Muscle of leg (tissue), 11 donors: ENCODE data around the gene CRTAC1. TPM values are rescaled to one million over a fixed set of nuclear protein-coding genes. Genes with fewer than 3 reads are reported as not detected.
"Not testable (repeated sequence)": the region's sequence is repeated elsewhere in the genome, so short reads cannot be mapped to it uniquely, and the experiment has no call there.

Source experiments
- DNase-seq: peaks from one replicate; pipeline ENCODE4 v3.0.0; 2013
- H3K27ac ChIP-seq: one replicate; pipeline ENCODE4 v1.5.1; 2013; ENCODE audit warnings: mild to moderate bottlenecking, low read length, control low read depth
- H3K27me3 ChIP-seq: one replicate; pipeline ENCODE4 v1.6.1; 2013; ENCODE audit warnings: low read length; ENCODE audit not compliant: control insufficient read depth, insufficient read depth
- H3K36me3 ChIP-seq: one replicate; pipeline ENCODE4 v1.6.1; 2013; ENCODE audit warnings: low read length; ENCODE audit not compliant: control insufficient read depth, insufficient read depth
- H3K4me1 ChIP-seq: one replicate; pipeline ENCODE4 v1.6.1; 2013; ENCODE audit warnings: low read length; ENCODE audit not compliant: control insufficient read depth, insufficient read depth
- H3K4me3 ChIP-seq: one replicate; pipeline ENCODE4 v1.5.1; 2013; ENCODE audit warnings: low read length, control low read depth
- H3K9me3 ChIP-seq: replicated peaks from 2 replicates; pipeline ENCODE4 v1.6.1; 2013; ENCODE audit warnings: low read depth, low read length; ENCODE audit not compliant: control insufficient read depth
- WGBS: methylation state at CpG from one replicate; pipeline ENCODE4 v1.1.5; 2013; ENCODE audit warnings: missing lambda C conversion rate; ENCODE audit not compliant: insufficient coverage; 5-methylcytosine and 5-hydroxymethylcytosine counted together
- polyA plus RNA-seq, 8 donors: library from polyadenylated mRNA; unstranded; fragments of 120-200 nt; gene quantifications; one replicate each; pipeline versions ENCODE4 v1.2.1 to v1.2.3, GENCODE V29; 2013; ENCODE audit warnings: inconsistent platforms in 1 of 8, low replicate concordance in 1 of 8; ENCODE audit not compliant: insufficient read length in 8 of 8, insufficient read depth in 1 of 8
- total RNA-seq: library from RNA; stranded (reverse); fragments of 120-200 nt; gene quantifications from one replicate; pipeline ENCODE4 v1.2.4, GENCODE V29; 2013

Gene CRTAC1
- total and polyA plus RNA-seq, 9 donors = 0.15 to 1.3 (median 0.54) TPM

GRCh38 chr10:97849103-97849686, 181.2 kb downstream of the CRTAC1 start:
- no peak for DNase-seq
- Histone ChIP-seq H3K27ac (no peak overlapping the region), H3K9me3 (no peaks in the 10 kb centered on the region), H3K4me3 (peak overlapping the region; percentile 15), H3K36me3 (no peaks in the 10 kb centered on the region), H3K27me3 (peaks cover 47% of the 10 kb centered on the region), H3K4me1 (peaks cover 8% of the 10 kb centered on the region)
- WGBS = 10% methylated on average over 15 of the region's 16 CpGs

DNA sequence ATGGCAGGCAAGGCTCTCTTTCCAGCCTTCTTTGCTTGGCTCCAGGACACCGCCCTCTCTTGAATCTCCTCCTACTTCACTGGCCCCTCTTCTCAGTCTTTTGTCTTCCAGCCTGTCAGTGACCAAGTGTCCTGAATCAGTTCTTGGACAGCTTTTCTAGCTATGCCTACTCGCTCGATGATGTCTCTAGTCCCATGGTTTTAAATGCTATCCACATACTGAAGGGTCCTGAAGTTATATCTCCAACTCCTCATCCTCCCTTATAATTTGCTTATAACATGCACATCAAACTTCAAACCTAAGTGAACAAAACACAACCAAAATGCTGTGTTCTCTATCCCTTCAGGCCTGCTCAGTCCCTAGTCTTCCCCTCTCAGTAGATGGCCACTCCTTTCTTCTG, 185.7 kb downstream of the CRTAC1 start:
- no peak overlapping the region for H3K4me3 ChIP-seq
- WGBS = 86% methylated on average over 3 of the region's 3 CpGs
- H3K9me3 ChIP-seq = no peaks in the 10 kb centered on the region
- peaks cover 21% of the 10 kb centered on the region for H3K27me3 ChIP-seq
- no peak for DNase-seq
- no peak overlapping the region for H3K27ac ChIP-seq
- H3K4me1 ChIP-seq = peaks cover 6% of the 10 kb centered on the region
- no peaks in the 10 kb centered on the region for H3K36me3 ChIP-seq

GRCh38 chr10:97843972-97844371, 186.4 kb downstream of the CRTAC1 start:
- DNase-seq, H3K4me3 ChIP-seq, H3K9me3 ChIP-seq, H3K4me1 ChIP-seq, H3K36me3 ChIP-seq, H3K27ac ChIP-seq: not testable (repeated sequence)
- 75% methylated on average over 1 of the region's 2 CpGs for WGBS
- H3K27me3 ChIP-seq = peaks cover 14% of the 10 kb centered on the region

DNA sequence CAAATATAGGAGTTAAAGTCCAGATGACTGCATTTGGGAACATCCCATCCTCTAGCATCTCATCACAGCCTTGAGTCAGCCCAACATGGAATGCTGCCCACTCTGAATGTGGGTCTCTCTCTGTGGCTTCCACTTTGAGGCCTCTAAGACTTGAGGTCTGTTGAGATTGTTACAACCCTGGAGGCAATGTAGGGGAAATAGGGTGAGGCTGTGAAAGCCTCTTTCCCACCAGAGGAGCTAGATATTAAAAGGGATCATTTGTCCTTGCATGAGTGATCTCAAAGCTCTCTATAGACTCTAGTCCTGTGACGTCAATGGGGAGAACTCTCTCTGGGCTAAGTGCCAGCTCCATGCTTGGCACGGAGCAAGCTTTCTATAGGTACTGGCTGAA, 187.1 kb downstream of the CRTAC1 start:
- H3K4me3 ChIP-seq = no peak overlapping the region
- no peaks in the 10 kb centered on the region for H3K9me3 ChIP-seq
- H3K36me3 ChIP-seq = no peaks in the 10 kb centered on the region
- no peak overlapping the region for H3K27ac ChIP-seq
- DNase-seq = no peak
- WGBS = 50% methylated on average over 1 of the region's 2 CpGs
- peaks cover 9% of the 10 kb centered on the region for H3K27me3 ChIP-seq
- peaks cover 4% of the 10 kb centered on the region for H3K4me1 ChIP-seq

DNA sequence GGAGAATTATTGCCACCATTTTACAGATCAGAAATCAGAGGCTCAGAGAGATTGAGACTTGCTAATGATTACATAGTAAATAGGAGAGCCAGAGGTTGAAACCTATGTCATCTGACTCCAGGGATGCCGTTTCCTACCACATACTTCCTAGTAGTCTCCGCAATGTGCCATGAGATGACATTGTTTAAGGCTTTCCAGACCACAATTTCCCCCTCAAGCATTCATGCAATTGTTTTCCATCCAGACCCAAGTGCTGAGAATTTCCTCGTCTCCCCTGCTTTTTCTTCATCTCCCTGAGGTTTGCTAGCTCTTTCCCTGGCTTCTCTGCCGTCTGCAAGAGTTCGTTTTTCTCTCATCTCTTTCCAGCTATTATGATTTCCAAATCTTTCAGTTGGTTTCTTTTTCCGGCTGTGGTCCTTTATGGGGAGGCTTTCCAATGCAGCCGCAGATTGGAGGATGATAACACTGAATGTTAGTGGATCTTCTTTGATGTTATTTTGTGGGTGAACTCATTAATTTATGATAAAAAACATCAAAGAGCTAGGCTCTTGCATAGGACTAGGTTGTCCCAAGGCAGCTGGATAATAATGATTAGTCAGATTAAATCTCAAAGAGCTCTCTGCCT, 187.7 kb downstream of the CRTAC1 start:
- no peak overlapping the region for H3K4me3 ChIP-seq
- no peak for DNase-seq
- no peaks in the 10 kb centered on the region for H3K9me3 ChIP-seq
- no peaks in the 10 kb centered on the region for H3K36me3 ChIP-seq
- WGBS = 47% methylated on average over 3 of the region's 7 CpGs
- peaks cover 9% of the 10 kb centered on the region for H3K27me3 ChIP-seq
- H3K4me1 ChIP-seq = peaks cover 4% of the 10 kb centered on the region
- H3K27ac ChIP-seq = no peak overlapping the region

GRCh38 chr10:97842114-97842513, 188.3 kb downstream of the CRTAC1 start:
- not testable (repeated sequence) for H3K27ac ChIP-seq, H3K4me3 ChIP-seq, H3K27me3 ChIP-seq, DNase-seq, H3K4me1 ChIP-seq, H3K9me3 ChIP-seq, H3K36me3 ChIP-seq
- WGBS = no CpG with 5 or more reads among the region's 3 CpGs

DNA sequence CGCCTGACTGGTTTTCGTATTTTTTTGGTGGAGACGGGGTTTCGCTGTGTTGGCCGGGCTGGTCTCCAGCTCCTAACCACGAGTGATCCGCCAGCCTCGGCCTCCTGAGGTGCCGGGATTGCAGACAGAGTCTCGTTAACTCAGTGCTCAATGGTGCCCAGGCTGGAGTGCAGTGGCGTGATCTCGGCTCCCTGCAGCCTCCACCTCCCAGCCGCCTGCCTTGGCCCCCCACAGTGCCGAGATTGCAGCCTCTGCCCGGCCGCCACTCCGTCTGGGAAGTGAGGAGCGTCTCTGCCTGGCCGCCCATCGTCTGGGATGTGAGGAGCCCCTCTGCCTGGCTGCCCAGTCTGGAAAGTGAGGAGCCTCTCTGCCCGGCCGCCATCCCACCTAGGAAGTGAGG, 189.3 kb downstream of the CRTAC1 start:
- H3K4me3 ChIP-seq, H3K4me1 ChIP-seq, DNase-seq, H3K9me3 ChIP-seq, H3K36me3 ChIP-seq, H3K27me3 ChIP-seq, H3K27ac ChIP-seq: not testable (repeated sequence)
- WGBS = 89% methylated on average over 7 of the region's 22 CpGs

DNA sequence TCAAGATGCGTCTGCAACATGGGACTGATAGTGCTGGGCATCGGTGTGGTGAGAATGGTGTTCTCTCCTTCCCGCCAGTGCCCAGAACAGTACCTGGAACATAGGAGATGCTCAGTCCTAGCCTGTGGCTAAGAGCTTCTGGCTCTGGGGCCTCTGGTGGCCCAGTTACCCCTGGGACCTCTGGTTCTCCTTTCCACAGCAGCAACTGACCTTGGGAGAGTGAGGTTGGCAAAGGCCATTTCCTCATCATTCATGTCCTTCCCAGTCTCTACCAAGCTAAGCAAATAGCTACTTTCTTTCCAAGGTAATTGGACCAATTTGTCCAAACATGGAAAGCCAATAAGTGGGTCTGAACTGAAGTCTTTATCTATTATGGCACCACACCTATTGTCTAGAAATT, 192.3 kb downstream of the CRTAC1 start:
- H3K27ac ChIP-seq = no peak overlapping the region
- H3K27me3 ChIP-seq = peaks cover 7% of the 10 kb centered on the region
- H3K36me3 ChIP-seq = no peaks in the 10 kb centered on the region
- no peak overlapping the region for H3K4me3 ChIP-seq
- no peak for DNase-seq
- H3K4me1 ChIP-seq = peaks cover 4% of the 10 kb centered on the region
- WGBS = 100% methylated on average over 2 of the region's 3 CpGs
- no peaks in the 10 kb centered on the region for H3K9me3 ChIP-seq

DNA sequence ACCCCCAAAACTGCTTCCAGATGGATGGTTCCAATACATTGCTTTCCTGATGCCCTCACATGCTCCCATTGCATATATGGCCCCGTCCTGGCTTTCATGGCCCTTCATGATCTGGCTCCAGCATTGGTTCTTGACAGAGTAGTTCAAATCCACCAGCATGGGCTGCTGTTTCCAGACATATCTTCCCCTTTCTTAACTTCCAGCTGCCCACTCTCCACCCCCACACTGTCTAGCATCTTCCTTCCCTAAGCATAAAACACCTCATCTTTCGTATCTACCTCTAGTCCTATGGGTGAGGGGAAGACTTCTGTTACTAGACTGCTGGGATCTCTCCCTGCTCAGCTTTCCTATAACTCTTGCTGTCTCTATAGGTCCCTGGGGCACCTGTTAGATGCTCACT, 194.0 kb downstream of the CRTAC1 start:
- no peaks in the 10 kb centered on the region for H3K36me3 ChIP-seq
- no peak for DNase-seq
- H3K27ac ChIP-seq = no peak overlapping the region
- no peaks in the 10 kb centered on the region for H3K9me3 ChIP-seq
- peaks cover 4% of the 10 kb centered on the region for H3K4me1 ChIP-seq
- H3K4me3 ChIP-seq = no peak overlapping the region
- WGBS = 67% methylated on average over 1 of the region's 2 CpGs
- H3K27me3 ChIP-seq = peaks cover 12% of the 10 kb centered on the region

- Histone ChIP-seq H3K4me1 (peaks cover 10% of the 10 kb centered on the region), H3K36me3 (no peaks in the 10 kb centered on the region), H3K9me3 (no peaks in the 10 kb centered on the region), H3K27me3 (peaks cover 14% of the 10 kb centered on the region), H3K27ac (no peak overlapping the region), H3K4me3 (no peak overlapping the region)
- WGBS = 80% methylated on average over 1 of the region's 2 CpGs
- no peak for DNase-seq
Measured at GRCh38 chr10:97831259-97831658, 199.2 kb downstream of the CRTAC1 start.

GRCh38 chr10:97830064-97830463, 200.4 kb downstream of the CRTAC1 start:
- peaks cover 12% of the 10 kb centered on the region for H3K27me3 ChIP-seq
- H3K4me1 ChIP-seq = peaks cover 10% of the 10 kb centered on the region
- H3K4me3 ChIP-seq = no peak overlapping the region
- WGBS = 14% methylated on average over 1 of the region's 3 CpGs
- H3K36me3 ChIP-seq = no peaks in the 10 kb centered on the region
- H3K27ac ChIP-seq = no peak overlapping the region
- no peaks in the 10 kb centered on the region for H3K9me3 ChIP-seq
- DNase-seq = no peak
